Suppressor macrophage treated with lipopolysaccharide for 4 hours (primary cell): ENCODE measurements around the gene CFAP57.
A peak's percentile ranks its signal among the peaks of the same experiment; 100 is the strongest.
"Not testable (repeated sequence)": the region's sequence is repeated elsewhere in the genome, so short reads cannot be mapped to it uniquely, and the experiment has no call there.

Source experiments
- DNase-seq: peaks from one replicate; pipeline ENCODE4 v3.0.0-alpha.2; 2020

The CFAP57 gene

GRCh38 chr1:43171876-43172526 lies at the start of gene CFAP57, which contains the start of gene EBNA1BP2:
Gene CFAP57 (plus strand): TSS chr1:43172330. CDS start chr1:43172754, 424 bp downstream.
Gene EBNA1BP2 (minus strand): TSS chr1:43172290. CDS start chr1:43172118, 172 bp downstream.
- peak; percentile 96 for DNase-seq

GRCh38 chr1:43123031-43123430 lies 49.1 kb upstream of the CFAP57 start:
- no peak for DNase-seq

- DNase-seq, result no peak
Measured at GRCh38 chr1:43128816-43129215, 43.3 kb upstream of the CFAP57 start.

GRCh38 chr1:43129426-43129825 lies 42.7 kb upstream of the CFAP57 start:
- no peak for DNase-seq

GRCh38 chr1:43134068-43134467 lies 38.1 kb upstream of the CFAP57 start:
- no peak for DNase-seq

- DNase-seq, result no peak
Measured at GRCh38 chr1:43134640-43135039, 37.5 kb upstream of the CFAP57 start.

GRCh38 chr1:43135857-43136781 lies 36.0 kb upstream of the CFAP57 start:
- DNase-seq, result no peak

GRCh38 chr1:43137445-43138052 lies 34.6 kb upstream of the CFAP57 start:
- no peak for DNase-seq

- not testable (repeated sequence) for DNase-seq
Measured at GRCh38 chr1:43139295-43139694, 32.8 kb upstream of the CFAP57 start.

- no peak for DNase-seq
Measured at GRCh38 chr1:43140010-43140409, 32.1 kb upstream of the CFAP57 start.

- DNase-seq, result no peak
Measured at GRCh38 chr1:43140583-43140982, 31.5 kb upstream of the CFAP57 start.

- no peak for DNase-seq
Measured at GRCh38 chr1:43143441-43143888, 28.7 kb upstream of the CFAP57 start.

GRCh38 chr1:43144237-43144636 lies 27.9 kb upstream of the CFAP57 start:
- no peak for DNase-seq

- DNase-seq, result peak; percentile 6
Measured at GRCh38 chr1:43147625-43148327, 24.4 kb upstream of the CFAP57 start.

- DNase-seq, result no peak
Measured at GRCh38 chr1:43149889-43150288, 22.2 kb upstream of the CFAP57 start.

- DNase-seq, result no peak
Measured at GRCh38 chr1:43152866-43153265, 19.3 kb upstream of the CFAP57 start.

GRCh38 chr1:43153443-43153842 lies 18.7 kb upstream of the CFAP57 start:
- DNase-seq, result no peak

GRCh38 chr1:43156026-43156425 lies 16.1 kb upstream of the CFAP57 start:
- DNase-seq, result no peak

- no peak for DNase-seq
Measured at GRCh38 chr1:43165162-43165561, 7.0 kb upstream of the CFAP57 start.

GRCh38 chr1:43165765-43166164 lies 6.4 kb upstream of the CFAP57 start:
- no peak for DNase-seq

- DNase-seq, result no peak
Measured at GRCh38 chr1:43171312-43171875, 736 bp upstream of the CFAP57 start.

GRCh38 chr1:43172527-43172972 lies 420 bp downstream of the CFAP57 start:
- peak; percentile 93 for DNase-seq
